ENCODE data around the gene DYNC1LI2. TPM values are rescaled to one million over a fixed set of nuclear protein-coding genes. Genes with fewer than 3 reads are reported as not detected.
"Not testable (repeated sequence)": the region's sequence is repeated elsewhere in the genome, so short reads cannot be mapped to it uniquely, and the experiment has no call there.

DYNC1LI2 gene
- total RNA-seq (100 to 1,000 TPM in 4 of 9 donors, 10 to 100 TPM in 5; 61.1 to 234 (median 98.2) TPM), polyA plus RNA-seq (10 to 100 TPM; 39.3 to 92.6 (median 74.3) TPM)
- long read RNA-seq, donor 1, full-length matches to known transcripts = 18 of 29 reads
- long read RNA-seq, donor 1, partial matches to known transcripts = 11 of 29 reads
- long read RNA-seq, donor 1, other reads (novel, unspliced or antisense) = 0 of 29 reads
- long read RNA-seq, donor 2, full-length matches to known transcripts = 25 of 25 reads
- long read RNA-seq, donor 2, partial matches to known transcripts = 0 of 25 reads
- long read RNA-seq, donor 2, other reads (novel, unspliced or antisense) = 0 of 25 reads
- long read RNA-seq, donor 3, full-length matches to known transcripts = 16 of 16 reads
- long read RNA-seq, donor 3, partial matches to known transcripts = 0 of 16 reads
- long read RNA-seq, donor 3, other reads (novel, unspliced or antisense) = 0 of 16 reads
- long read RNA-seq, donor 4, full-length matches to known transcripts = 7 of 44 reads
- long read RNA-seq, donor 4, partial matches to known transcripts = 32 of 44 reads
- long read RNA-seq, donor 4, other reads (novel, unspliced or antisense) = 5 of 44 reads
- long read RNA-seq, donor 5, full-length matches to known transcripts = 71 of 78 reads
- long read RNA-seq, donor 5, partial matches to known transcripts = 1 of 78 reads
- long read RNA-seq, donor 5, other reads (novel, unspliced or antisense) = 6 of 78 reads
- long read RNA-seq, donor 6, full-length matches to known transcripts = 6 of 63 reads
- long read RNA-seq, donor 6, partial matches to known transcripts = 50 of 63 reads
- long read RNA-seq, donor 6, other reads (novel, unspliced or antisense) = 7 of 63 reads
- long read RNA-seq, donor 7, full-length matches to known transcripts = 5 of 10 reads
- long read RNA-seq, donor 7, partial matches to known transcripts = 5 of 10 reads
- long read RNA-seq, donor 7, other reads (novel, unspliced or antisense) = 0 of 10 reads
- long read RNA-seq, donor 8, full-length matches to known transcripts = 14 of 22 reads
- long read RNA-seq, donor 8, partial matches to known transcripts = 8 of 22 reads
- long read RNA-seq, donor 8, other reads (novel, unspliced or antisense) = 0 of 22 reads
- long read RNA-seq, donor 9, full-length matches to known transcripts = 12 of 18 reads
- long read RNA-seq, donor 9, partial matches to known transcripts = 6 of 18 reads
- long read RNA-seq, donor 9, other reads (novel, unspliced or antisense) = 0 of 18 reads
- long read RNA-seq, donor 10, full-length matches to known transcripts = 3 of 9 reads
- long read RNA-seq, donor 10, partial matches to known transcripts = 6 of 9 reads
- long read RNA-seq, donor 10, other reads (novel, unspliced or antisense) = 0 of 9 reads

GRCh38 chr16:66751303-66751991 lies at the start of gene DYNC1LI2:
TSS of gene DYNC1LI2 (minus strand) at chr16:66751609. CDS start at chr16:66751591, 18 bp downstream.
- Histone ChIP-seq H3K9me3 (replicated peaks in 1 of 3) (no peaks in the 10 kb centered on the region), H3K36me3 (replicated peaks in 1 of 2) (peaks cover 0 to 29% of the 10 kb centered on the region in 2 donors), H3K27me3 (no peaks in the 10 kb centered on the region), H3K4me1 (replicated peaks in 1 of 2) (peaks cover 14 to 25% of the 10 kb centered on the region in 2 donors), H3K27ac (peak within 1 kb of the TSS in 4 of 5 donors; percentile 49 to 99 (median 85)), H3K4me3 (peak within 1 kb of the TSS; percentile 43 to 99 (median 72))
- peak; percentile 24 to 32 for TF ChIP-seq POLR2A (IDR thresholded peaks at IDR 0.05)
- TF ChIP-seq, protein P1, sequence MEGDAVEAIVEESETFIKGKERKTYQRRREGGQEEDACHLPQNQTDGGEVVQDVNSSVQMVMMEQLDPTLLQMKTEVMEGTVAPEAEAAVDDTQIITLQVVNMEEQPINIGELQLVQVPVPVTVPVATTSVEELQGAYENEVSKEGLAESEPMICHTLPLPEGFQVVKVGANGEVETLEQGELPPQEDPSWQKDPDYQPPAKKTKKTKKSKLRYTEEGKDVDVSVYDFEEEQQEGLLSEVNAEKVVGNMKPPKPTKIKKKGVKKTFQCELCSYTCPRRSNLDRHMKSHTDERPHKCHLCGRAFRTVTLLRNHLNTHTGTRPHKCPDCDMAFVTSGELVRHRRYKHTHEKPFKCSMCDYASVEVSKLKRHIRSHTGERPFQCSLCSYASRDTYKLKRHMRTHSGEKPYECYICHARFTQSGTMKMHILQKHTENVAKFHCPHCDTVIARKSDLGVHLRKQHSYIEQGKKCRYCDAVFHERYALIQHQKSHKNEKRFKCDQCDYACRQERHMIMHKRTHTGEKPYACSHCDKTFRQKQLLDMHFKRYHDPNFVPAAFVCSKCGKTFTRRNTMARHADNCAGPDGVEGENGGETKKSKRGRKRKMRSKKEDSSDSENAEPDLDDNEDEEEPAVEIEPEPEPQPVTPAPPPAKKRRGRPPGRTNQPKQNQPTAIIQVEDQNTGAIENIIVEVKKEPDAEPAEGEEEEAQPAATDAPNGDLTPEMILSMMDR (IDR thresholded peaks at IDR 0.05) = peak in 3 of 6 experiments; percentile 94 to 95 (median 95)
- DNase-seq = peak; percentile 73 to 79 (median 77)
- WGBS, 4 donors = 0 to 2% (median 1%) methylated on average over 10 to 90 of the region's 90 CpGs
- intact Hi-C loops (cut with DNase I) = no loop called here

DNA sequence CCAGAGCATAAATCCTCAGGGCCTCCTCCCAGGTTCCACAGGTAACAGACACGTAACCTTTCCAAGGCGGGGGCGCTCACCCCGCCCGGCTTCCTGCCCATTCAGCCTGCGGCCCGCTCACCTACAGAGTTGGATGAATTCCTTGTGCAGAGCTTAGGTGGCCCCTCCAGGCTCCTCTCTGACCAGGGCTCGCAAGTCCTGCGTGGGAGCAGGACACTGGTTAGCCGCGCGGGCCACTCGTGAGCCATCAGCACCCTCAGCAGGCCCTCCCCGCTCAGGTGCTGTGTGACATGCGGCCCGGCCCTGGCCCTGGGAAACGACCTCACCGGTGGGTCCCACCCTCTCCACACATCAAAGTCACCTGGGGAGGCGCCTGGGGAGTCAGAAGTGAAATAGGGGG lies 49.4 kb upstream of the DYNC1LI2 start:
- H3K27ac ChIP-seq = no peak overlapping the region
- intact Hi-C loops (cut with DNase I) = no loop called here
- WGBS, 4 donors = 93 to 100% (median 96%) methylated on average over 3 to 19 of the region's 19 CpGs
- peaks cover 0 to 37% of the 10 kb centered on the region in 2 donors for H3K36me3 ChIP-seq (replicated peaks in 1 of 2)
- no peaks in the 10 kb centered on the region for H3K4me1 ChIP-seq (replicated peaks in 1 of 2)
- TF ChIP-seq, protein P1 (IDR thresholded peaks at IDR 0.05) = no peak
- no peak for TF ChIP-seq POLR2A (IDR thresholded peaks at IDR 0.05)
- no peak for DNase-seq
- no peaks in the 10 kb centered on the region for H3K9me3 ChIP-seq (replicated peaks in 1 of 3)
- H3K27me3 ChIP-seq = no peaks in the 10 kb centered on the region
- no peak overlapping the region for H3K4me3 ChIP-seq

- H3K27ac ChIP-seq = no peak overlapping the region
- no peak overlapping the region for H3K4me3 ChIP-seq
- peaks cover 0 to 12% of the 10 kb centered on the region in 2 donors for H3K36me3 ChIP-seq (replicated peaks in 1 of 2)
- 81 to 97% (median 90%) methylated on average over 2 of the region's 2 CpGs for WGBS, 4 donors
- intact Hi-C loops (cut with DNase I) = no loop called here
- no peak for DNase-seq
- TF ChIP-seq POLR2A (IDR thresholded peaks at IDR 0.05) = no peak
- TF ChIP-seq, protein P1 (IDR thresholded peaks at IDR 0.05) = no peak
- no peaks in the 10 kb centered on the region for H3K9me3 ChIP-seq (replicated peaks in 1 of 3)
- no peaks in the 10 kb centered on the region for H3K4me1 ChIP-seq (replicated peaks in 1 of 2)
- H3K27me3 ChIP-seq = no peaks in the 10 kb centered on the region
These were observed 46.8 kb upstream of the DYNC1LI2 start for GRCh38 chr16:66798161-66798560.

GRCh38 chr16:66793984-66794383 lies 42.6 kb upstream of the DYNC1LI2 start:
- 81 to 91% (median 86%) methylated on average over 6 of the region's 6 CpGs for WGBS, 4 donors
- intact Hi-C loops (cut with DNase I); H3K4me3 ChIP-seq: not testable (repeated sequence)

More at GRCh38 chr16:66793984-66794383, 42.6 kb upstream of the DYNC1LI2 start:
- not testable (repeated sequence) for H3K4me1 ChIP-seq (replicated peaks in 1 of 2); H3K27ac ChIP-seq; DNase-seq; H3K9me3 ChIP-seq (replicated peaks in 1 of 3); H3K27me3 ChIP-seq; H3K36me3 ChIP-seq (replicated peaks in 1 of 2)
